ENCODE results near the gene PTPRK.

DNA sequence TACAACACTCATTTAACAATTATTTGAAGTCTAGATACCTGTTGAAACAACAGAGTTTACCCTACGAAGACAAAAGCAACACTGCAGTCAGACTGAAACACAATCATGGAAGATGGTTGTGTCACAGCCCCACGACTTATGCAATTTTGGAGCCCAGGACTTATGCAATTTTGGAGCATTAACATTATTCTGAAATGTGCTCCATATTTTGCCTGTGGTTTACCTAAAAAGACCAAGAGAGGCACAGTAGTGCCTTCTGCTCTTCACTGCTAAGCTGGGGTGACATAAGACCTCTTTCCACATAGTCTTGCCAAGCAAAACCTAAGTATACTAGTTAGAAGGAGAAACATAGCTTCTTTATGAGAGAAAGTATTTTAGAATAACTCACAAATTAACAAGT, 216.5 kb downstream of the PTPRK start:
- TF ChIP-seq EZH2 (IDR thresholded peaks at IDR 0.05) (no peak), POLR2A (IDR thresholded peaks at IDR 0.05; ENCODE audit: borderline replicate concordance, extremely low read depth, insufficient read depth, insufficient read length) (no peak), RAD21 (IDR thresholded peaks at IDR 0.05; ENCODE audit: low read depth) (no peak), POLR2AphosphoS5 (IDR thresholded peaks at IDR 0.05; ENCODE audit: low read depth, low read length) (no peak), CEBPB (IDR thresholded peaks at IDR 0.05; ENCODE audit: low read depth) (no peak), CBX3 (IDR thresholded peaks at IDR 0.05; ENCODE audit: low read depth) (no peak), TCF7L2 (IDR thresholded peaks at IDR 0.05; ENCODE audit: borderline replicate concordance, extremely low read depth, insufficient read depth, insufficient read length) (no peak), REST (IDR thresholded peaks at IDR 0.05; ENCODE audit: low read depth) (no peak), MAX (IDR thresholded peaks at IDR 0.05) (no peak), SP1 (IDR thresholded peaks at IDR 0.05; ENCODE audit: low read depth) (no peak), JUND (IDR thresholded peaks at IDR 0.05) (no peak)
- TF ChIP-seq, protein P1, sequence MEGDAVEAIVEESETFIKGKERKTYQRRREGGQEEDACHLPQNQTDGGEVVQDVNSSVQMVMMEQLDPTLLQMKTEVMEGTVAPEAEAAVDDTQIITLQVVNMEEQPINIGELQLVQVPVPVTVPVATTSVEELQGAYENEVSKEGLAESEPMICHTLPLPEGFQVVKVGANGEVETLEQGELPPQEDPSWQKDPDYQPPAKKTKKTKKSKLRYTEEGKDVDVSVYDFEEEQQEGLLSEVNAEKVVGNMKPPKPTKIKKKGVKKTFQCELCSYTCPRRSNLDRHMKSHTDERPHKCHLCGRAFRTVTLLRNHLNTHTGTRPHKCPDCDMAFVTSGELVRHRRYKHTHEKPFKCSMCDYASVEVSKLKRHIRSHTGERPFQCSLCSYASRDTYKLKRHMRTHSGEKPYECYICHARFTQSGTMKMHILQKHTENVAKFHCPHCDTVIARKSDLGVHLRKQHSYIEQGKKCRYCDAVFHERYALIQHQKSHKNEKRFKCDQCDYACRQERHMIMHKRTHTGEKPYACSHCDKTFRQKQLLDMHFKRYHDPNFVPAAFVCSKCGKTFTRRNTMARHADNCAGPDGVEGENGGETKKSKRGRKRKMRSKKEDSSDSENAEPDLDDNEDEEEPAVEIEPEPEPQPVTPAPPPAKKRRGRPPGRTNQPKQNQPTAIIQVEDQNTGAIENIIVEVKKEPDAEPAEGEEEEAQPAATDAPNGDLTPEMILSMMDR (IDR thresholded peaks at IDR 0.05 in 2 of 3, conservative IDR thresholded peaks at IDR 0.05 in 1 of 3; ENCODE audit: borderline replicate concordance in 1 of 3, insufficient read depth in 1 of 3, low read depth in 2 of 3, low read length in 2 of 3): no peak
- TF ChIP-seq, protein P2, sequence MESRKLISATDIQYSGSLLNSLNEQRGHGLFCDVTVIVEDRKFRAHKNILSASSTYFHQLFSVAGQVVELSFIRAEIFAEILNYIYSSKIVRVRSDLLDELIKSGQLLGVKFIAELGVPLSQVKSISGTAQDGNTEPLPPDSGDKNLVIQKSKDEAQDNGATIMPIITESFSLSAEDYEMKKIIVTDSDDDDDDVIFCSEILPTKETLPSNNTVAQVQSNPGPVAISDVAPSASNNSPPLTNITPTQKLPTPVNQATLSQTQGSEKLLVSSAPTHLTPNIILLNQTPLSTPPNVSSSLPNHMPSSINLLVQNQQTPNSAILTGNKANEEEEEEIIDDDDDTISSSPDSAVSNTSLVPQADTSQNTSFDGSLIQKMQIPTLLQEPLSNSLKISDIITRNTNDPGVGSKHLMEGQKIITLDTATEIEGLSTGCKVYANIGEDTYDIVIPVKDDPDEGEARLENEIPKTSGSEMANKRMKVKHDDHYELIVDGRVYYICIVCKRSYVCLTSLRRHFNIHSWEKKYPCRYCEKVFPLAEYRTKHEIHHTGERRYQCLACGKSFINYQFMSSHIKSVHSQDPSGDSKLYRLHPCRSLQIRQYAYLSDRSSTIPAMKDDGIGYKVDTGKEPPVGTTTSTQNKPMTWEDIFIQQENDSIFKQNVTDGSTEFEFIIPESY (IDR thresholded peaks at IDR 0.05; ENCODE audit: extremely low read depth, insufficient replicate concordance, low read length): no peak
